Central memory CD4-positive, alpha-beta T cell (primary cell): ENCODE results near the gene AGR2.
"Not testable (repeated sequence)": the region's sequence is repeated elsewhere in the genome, so short reads cannot be mapped to it uniquely, and the experiment has no call there.

Experiments
- DNase-seq: peaks from one replicate; pipeline ENCODE4 v3.0.0; 2022
- total RNA-seq, 3 experiments: gene quantifications; one replicate each; lab custom pipeline; 2026; lab: John Stamatoyannopoulos, UW

The AGR2 gene
- total RNA-seq, result 0 reads per million in 3 experiments

DNA sequence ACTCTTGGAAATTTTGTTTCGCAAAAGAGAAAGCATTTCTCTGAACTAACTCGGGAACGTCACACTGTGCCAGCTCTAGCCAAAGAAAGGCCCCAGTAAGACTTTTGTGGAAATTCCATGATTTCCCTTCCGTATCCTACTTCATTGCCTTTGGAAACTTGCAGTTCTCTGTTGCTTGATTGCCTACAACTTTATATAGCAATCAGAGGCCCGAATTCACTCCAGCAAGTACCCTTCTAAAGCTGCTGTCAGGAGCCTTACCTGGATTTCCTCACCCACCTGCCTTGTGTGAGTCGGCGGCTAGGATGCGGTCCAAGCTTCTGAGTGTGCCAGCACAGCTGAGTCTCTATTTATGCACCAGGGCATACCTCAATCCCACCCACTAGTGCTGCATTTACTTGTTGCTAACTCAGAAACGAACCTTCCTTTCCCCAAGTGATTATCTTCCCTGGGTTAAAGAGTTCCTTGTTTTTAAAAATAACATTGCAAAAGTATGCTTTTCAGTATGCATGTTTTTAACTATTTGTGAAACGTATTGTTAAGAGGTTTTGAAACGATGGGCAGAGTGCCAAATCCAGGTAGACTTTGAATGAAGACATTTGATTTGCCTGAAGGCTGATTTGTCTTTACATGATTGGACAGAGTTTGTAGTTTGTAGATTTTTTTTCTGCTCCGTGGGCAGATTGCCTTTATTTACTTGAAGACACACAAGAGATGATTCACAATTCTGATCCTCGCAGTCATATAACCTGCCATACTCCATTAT lies at the start of gene AGR2:
TSS of gene AGR2 (minus strand) at position 326 of the 766 bp plus-strand sequence. CDS start 3,203 bp downstream, outside the sequence.
- no peak for DNase-seq

DNA sequence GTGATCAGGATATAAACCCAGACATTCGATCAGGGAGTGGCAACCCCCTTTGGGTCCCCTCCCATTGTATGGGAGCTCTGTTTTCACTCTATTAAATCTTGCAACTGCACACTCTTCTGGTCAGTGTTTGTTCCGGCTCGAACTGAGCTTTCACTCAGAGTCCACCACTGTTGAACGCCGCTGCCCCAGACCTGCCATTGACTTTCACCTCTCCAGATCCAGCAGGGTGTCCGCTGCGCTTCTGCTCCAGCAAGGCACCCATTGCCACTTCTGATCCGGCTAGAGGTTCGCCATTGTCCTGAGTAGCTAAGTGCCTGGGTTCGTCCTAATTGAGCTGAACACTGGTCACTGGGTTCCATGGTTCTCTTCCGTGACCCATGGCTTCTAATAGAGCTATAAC lies 48.4 kb upstream of the AGR2 start:
- DNase-seq, result not testable (repeated sequence)

- no peak for DNase-seq
These were observed 47.0 kb upstream of the AGR2 start for GRCh38 chr7:16851829-16852228.

- DNase-seq, result no peak
These were observed 46.0 kb upstream of the AGR2 start for GRCh38 chr7:16850614-16851466.

GRCh38 chr7:16849296-16850148 lies 44.7 kb upstream of the AGR2 start:
- DNase-seq, result no peak

DNA sequence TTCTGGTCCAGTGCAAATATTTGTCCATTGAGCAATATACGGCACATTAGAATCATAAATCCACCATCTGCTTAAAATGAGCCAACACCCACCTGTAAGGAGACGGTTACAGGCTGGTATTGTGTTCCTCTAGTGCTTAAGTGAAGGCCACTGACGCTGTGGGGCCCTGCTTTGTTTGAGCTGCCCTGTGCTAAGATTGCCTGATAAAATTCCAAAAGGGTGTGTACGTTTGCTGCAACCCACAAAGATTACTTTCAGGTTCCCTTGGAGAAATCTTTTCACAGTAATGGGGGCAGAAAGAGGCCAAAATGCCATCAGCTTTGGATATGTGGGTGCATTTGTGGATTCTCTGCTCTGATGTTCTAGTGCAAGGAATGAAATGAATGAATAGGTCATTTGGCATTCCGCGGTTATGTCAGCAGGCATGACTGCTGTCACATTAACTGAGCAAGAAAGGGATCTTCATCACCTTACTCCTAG lies 42.6 kb upstream of the AGR2 start:
- no peak for DNase-seq

DNA sequence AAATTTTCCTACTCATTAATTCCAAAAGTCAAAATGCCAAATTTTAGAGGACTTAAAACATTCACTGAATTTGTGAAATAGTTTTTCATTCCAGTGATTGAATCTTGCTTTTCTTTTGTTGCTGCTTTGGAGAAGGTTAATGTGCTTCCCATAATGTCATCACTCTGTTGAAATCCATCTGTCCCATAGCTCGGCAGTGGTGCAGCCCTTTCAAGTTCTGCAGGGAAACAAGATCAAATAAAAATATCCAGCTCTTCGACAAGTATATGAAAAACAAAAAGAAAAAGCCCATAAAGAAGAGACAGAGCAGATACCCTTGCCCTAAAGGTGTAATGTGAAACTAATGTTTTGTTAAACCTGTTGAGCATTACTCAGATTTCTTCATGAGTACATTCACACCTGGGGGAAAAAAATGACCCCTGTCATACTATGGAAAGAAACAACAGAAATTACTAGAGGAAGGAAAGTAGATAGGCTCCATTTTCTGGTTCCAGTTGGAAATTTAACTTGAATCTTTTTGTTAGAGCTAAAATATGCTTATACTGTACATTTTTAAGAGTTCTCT lies 41.9 kb upstream of the AGR2 start:
- no peak for DNase-seq

GRCh38 chr7:16845746-16846145 lies 40.9 kb upstream of the AGR2 start:
- DNase-seq, result no peak

DNA sequence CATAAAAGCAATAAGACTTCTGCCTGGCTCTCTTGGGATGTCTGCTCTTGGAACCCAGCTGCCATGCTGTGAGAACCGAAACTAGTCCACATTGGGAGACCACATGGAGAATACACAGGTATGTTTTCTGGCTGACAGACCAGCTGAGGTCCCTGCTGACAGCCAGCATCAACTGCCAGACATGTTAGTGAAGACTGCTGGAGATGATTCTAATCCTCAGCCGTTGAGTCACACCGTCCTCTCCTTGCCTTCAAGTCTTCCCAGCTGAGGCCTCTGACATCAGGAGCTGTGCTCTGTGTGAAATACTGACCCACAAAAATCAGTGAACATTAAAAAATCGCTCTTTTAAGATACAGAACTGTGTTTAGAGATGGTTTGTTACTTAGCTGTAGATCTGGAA lies 36.9 kb upstream of the AGR2 start:
- DNase-seq, result no peak

DNA sequence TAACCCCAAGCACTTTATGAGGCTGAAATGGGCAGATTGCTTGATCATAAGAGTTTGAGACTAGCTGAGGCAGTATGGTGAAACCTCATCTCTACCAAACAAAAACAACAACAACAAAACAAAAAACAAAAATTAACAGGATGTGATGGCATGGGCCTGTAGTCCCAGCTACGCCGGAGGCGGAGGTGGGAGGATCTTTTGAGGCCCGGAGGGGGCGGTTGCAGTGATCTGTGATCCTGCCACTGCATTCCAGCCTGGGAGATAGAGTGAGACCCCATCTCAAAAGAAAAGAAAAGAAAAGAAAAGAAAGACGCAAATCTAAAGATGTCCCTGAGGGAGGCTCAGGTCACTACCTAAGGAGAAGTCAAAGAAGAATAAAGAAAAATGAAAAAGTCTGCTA lies 35.3 kb upstream of the AGR2 start:
- DNase-seq, result no peak

GRCh38 chr7:16839646-16840045 lies 34.8 kb upstream of the AGR2 start:
- DNase-seq, result no peak

- no peak for DNase-seq
These were observed 34.1 kb upstream of the AGR2 start for GRCh38 chr7:16838891-16839290.

GRCh38 chr7:16838386-16838785 lies 33.6 kb upstream of the AGR2 start:
- DNase-seq, result no peak

DNA sequence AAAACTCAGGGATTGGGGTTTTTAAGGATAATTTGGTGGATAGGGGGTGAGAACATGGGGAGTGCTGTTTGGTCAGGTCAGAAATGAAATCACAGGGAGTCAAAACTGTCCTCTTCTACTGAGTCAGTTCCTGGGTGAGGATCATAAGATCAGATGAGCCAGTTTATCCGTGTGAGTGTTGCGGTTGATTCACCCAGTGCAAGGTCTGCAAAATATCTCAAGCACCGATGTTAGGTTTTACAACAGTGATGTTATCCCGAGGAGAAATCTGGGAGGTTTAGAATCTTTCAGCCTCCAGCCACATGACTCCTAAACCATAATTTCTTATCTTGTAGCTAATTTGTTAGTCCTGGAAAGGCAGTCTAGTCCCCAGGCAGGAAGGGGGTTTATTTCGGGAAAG lies 31.7 kb upstream of the AGR2 start:
- DNase-seq, result no peak

- DNase-seq, result no peak
These were observed 28.6 kb upstream of the AGR2 start for GRCh38 chr7:16833373-16833772.

DNA sequence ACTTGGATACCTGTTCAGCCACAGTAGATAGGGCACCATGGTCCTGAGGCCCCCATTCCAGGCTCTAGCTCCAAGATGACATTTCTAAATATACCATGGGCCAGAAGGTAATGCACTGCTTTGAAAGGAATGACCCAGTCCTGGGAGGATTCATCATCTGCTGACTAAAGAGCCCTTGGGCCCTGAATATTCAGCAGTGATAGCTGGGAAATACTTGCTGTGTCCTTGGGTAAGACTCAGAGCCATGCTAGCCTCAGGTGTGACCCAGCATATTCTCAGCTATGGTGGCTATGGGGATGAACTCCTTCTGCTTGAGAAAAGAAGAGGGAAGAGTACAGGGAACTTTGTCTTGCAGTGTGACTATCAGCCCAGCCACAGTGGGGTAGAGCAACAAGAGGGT lies 21.3 kb upstream of the AGR2 start:
- no peak for DNase-seq

DNA sequence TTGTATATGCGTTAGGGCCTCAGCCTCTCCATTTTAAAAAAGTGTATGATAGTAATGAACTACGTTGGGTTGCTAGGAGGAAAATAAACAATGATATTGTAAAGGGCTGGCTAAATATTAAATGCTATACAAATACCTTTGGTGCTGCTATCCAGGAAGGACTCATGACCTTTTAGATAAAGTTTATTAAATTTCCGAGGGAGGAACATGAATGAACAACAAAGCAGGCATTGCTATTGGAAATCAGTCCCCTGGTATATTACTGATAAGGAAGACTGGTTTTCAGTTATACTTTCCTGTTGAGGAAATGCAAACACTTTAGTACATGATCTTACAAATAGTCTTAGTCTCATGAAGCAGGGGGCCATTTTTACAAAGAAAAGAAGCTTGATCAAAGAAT lies 17.2 kb upstream of the AGR2 start:
- DNase-seq, result no peak

GRCh38 chr7:16818732-16819131 lies 13.9 kb upstream of the AGR2 start:
- DNase-seq, result no peak

DNA sequence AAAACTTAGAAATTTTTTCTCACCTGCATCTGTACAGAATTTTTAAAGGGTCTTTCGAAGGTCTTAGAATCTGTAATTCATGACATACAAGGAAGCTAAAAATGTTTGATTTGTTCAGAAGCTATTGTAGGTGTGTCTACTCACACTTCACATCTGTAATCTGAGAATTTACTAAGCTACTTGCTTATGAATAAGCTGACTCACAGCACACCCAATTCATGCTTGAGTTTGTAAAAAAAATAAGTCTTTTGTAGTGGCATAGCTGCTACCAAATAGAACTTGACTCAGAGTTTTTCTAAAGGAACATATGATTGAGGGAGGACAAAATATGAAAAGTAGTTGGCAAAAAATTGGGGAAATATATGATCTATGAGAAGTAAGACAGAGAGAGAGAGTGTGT lies 12.7 kb upstream of the AGR2 start:
- DNase-seq, result no peak

DNA sequence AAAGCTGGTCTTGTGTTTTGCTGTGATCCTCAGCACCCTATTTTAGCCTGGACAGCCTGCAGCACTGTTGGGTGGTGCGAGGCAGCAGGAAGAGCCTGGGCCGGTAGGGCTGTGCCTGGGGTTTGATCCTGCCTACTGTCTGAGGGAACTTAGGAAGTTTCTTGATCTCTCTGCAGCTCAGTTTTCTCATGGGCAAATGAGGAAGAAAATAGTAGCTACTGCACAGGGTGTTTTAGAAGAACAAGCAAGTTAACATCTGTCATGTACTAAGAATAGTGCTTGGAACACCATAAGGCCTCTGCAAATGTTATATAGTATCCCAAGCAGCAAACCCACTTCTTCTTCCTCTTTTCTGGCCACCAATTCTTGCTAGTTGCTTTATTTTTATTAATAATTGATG lies 12.0 kb upstream of the AGR2 start:
- no peak for DNase-seq

GRCh38 chr7:16815001-16815400 lies 10.2 kb upstream of the AGR2 start:
- DNase-seq, result no peak

DNA sequence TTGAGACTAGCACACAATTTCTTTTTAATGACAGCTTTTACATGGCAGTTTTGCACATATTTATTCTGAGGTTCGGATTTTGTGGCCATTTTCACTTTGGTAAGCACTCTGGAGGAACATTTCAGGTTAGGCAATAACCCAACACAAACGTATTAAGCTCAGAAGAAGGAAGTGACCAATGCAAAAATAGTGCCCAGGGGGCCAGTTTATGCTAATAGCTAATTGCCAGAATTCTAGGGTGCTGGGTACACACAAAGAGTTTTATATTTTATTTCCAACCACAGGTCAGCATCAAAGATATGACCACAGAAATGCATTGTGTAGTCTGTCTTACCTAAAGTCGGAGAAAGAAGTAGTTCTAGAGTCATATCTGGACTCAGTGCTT lies 8.4 kb upstream of the AGR2 start:
- no peak for DNase-seq
